ENCODE results near the gene SLX4IP. TPM values are rescaled to one million over a fixed set of nuclear protein-coding genes. Genes with fewer than 3 reads are reported as not detected.

Gene SLX4IP
- total RNA-seq, 1 donor from 2014 or later: 2.2 TPM

- DNase-seq: no peak
- intact Hi-C loops (cut with micrococcal nuclease): no loop called here
- ATAC-seq: no peak
Measured at GRCh38 chr20:10647909-10648308, 212.8 kb downstream of the SLX4IP start.

GRCh38 chr20:10648651-10649050 lies 213.5 kb downstream of the SLX4IP start:
- ATAC-seq (no peak), DNase-seq (no peak)
- intact Hi-C loops (cut with micrococcal nuclease): no loop called here

GRCh38 chr20:10649080-10649796 lies 214.1 kb downstream of the SLX4IP start:
- intact Hi-C loops (cut with micrococcal nuclease): no loop called here
- ATAC-seq: no peak
- no peak for DNase-seq

- DNase-seq (no peak), ATAC-seq (no peak)
- intact Hi-C loops (cut with micrococcal nuclease): loop anchor here (5.0 kb wide), 1 partner anchor 623 kb away; no protein-coding TSS in a partner anchor
Measured at GRCh38 chr20:10649797-10650160, 214.7 kb downstream of the SLX4IP start.

GRCh38 chr20:10651227-10651990 lies 216.3 kb downstream of the SLX4IP start:
- no peak for DNase-seq

GRCh38 chr20:10652185-10652584 lies 217.1 kb downstream of the SLX4IP start:
- no peak for DNase-seq
- intact Hi-C loops (cut with micrococcal nuclease): loop anchor here (5.0 kb wide), 1 partner anchor 620 kb away; no protein-coding TSS in a partner anchor
- no peak for ATAC-seq

More at GRCh38 chr20:10651227-10651990, 216.3 kb downstream of the SLX4IP start:
- intact Hi-C loops (cut with micrococcal nuclease): loop anchor here (5.0 kb wide), 1 partner anchor 621 kb away; no protein-coding TSS in a partner anchor
- ATAC-seq: peak; percentile 9

- ATAC-seq: peak; percentile 52
- intact Hi-C loops (cut with micrococcal nuclease): loop anchor here (5.0 kb wide), 1 partner anchor 620 kb away; no protein-coding TSS in a partner anchor
- DNase-seq: no peak
Measured at GRCh38 chr20:10652660-10653261, 217.7 kb downstream of the SLX4IP start.

GRCh38 chr20:10653599-10654249 lies 218.6 kb downstream of the SLX4IP start:
- ATAC-seq: peak; percentile 68
- peak; percentile 47 for DNase-seq
- intact Hi-C loops (cut with micrococcal nuclease): loop anchor here (5.0 kb wide), 1 partner anchor 619 kb away; no protein-coding TSS in a partner anchor

- DNase-seq (no peak), ATAC-seq (no peak)
- intact Hi-C loops (cut with micrococcal nuclease): loop anchor here (5.0 kb wide), 1 partner anchor 618 kb away; no protein-coding TSS in a partner anchor
Measured at GRCh38 chr20:10654250-10654610, 219.1 kb downstream of the SLX4IP start.

- DNase-seq: no peak
- intact Hi-C loops (cut with micrococcal nuclease): loop anchor here (5.0 kb wide), 1 partner anchor 618 kb away; no protein-coding TSS in a partner anchor
- ATAC-seq: peak; percentile 16
Measured at GRCh38 chr20:10654630-10655029, 219.5 kb downstream of the SLX4IP start.

- ATAC-seq: no peak
- intact Hi-C loops (cut with micrococcal nuclease): no loop called here
- DNase-seq: no peak
Measured at GRCh38 chr20:10655720-10656669, 220.9 kb downstream of the SLX4IP start.

- no peak for ATAC-seq
- intact Hi-C loops (cut with micrococcal nuclease): no loop called here
- no peak for DNase-seq
Measured at GRCh38 chr20:10657453-10657852, 222.3 kb downstream of the SLX4IP start.

- intact Hi-C loops (cut with micrococcal nuclease): no loop called here
- DNase-seq: no peak
- no peak for ATAC-seq
Measured at GRCh38 chr20:10658051-10658823, 223.1 kb downstream of the SLX4IP start.

- intact Hi-C loops (cut with micrococcal nuclease): no loop called here
- DNase-seq (no peak), ATAC-seq (no peak)
Measured at GRCh38 chr20:10658876-10659632, 223.9 kb downstream of the SLX4IP start.

GRCh38 chr20:10659651-10660601 lies 224.8 kb downstream of the SLX4IP start:
- ATAC-seq (peak; percentile 56), DNase-seq (no peak)
- intact Hi-C loops (cut with micrococcal nuclease): no loop called here

GRCh38 chr20:10660661-10661060 lies 225.6 kb downstream of the SLX4IP start:
- ATAC-seq (peak; percentile 38), DNase-seq (no peak)
- intact Hi-C loops (cut with micrococcal nuclease): no loop called here

Measured in left ventricle myocardium superior (tissue), 1 donor.